CD14-positive monocyte (primary cell): ENCODE results near the gene TACR1. TPM values are rescaled to one million over a fixed set of nuclear protein-coding genes. Genes with fewer than 3 reads are reported as not detected.

Source experiments
- DNase-seq, 3 donors: peaks; one replicate each; pipeline ENCODE4 v3.0.0-alpha.2; 2011 to 2022
- H2AFZ ChIP-seq: 2 replicates; pipeline ENCODE4 v1.6.0; 2012; ENCODE audit warnings: mild to moderate bottlenecking, low read depth, low read length, inconsistent platforms; ENCODE audit not compliant: insufficient read depth, poor library complexity, severe bottlenecking
- H3K27ac ChIP-seq, 2 donors: 1 replicate in 1 of 2; 2 replicates in 1 of 2; pipeline ENCODE4 v1.5.1; 2012 to 2013; ENCODE audit warnings: low read length in 2 of 2, control low read depth in 1 of 2, inconsistent platforms in 1 of 2, low read depth in 1 of 2, mild to moderate bottlenecking in 1 of 2
- H3K27me3 ChIP-seq, 2 donors: one replicate each; pipeline versions ENCODE4 v1.6.0 to v1.6.1; 2011 to 2013; ENCODE audit warnings: low read length in 2 of 2; ENCODE audit not compliant: control insufficient read depth in 2 of 2, insufficient read depth in 2 of 2
- H3K36me3 ChIP-seq, 2 donors: replicated peaks in 1 of 2; 1 replicate in 1 of 2; 2 replicates in 1 of 2; pipeline versions ENCODE4 v1.5.1 to v1.6.1; 2012 to 2013; ENCODE audit warnings: low read length in 2 of 2, control low read depth in 1 of 2, inconsistent platforms in 1 of 2, mild to moderate bottlenecking in 1 of 2; ENCODE audit not compliant: insufficient read depth in 2 of 2, control insufficient read depth in 1 of 2
- H3K4me1 ChIP-seq, 2 donors: 1 replicate in 1 of 2; 2 replicates in 1 of 2; pipeline versions ENCODE4 v1.5.1 to v1.6.1; 2012 to 2013; ENCODE audit warnings: low read length in 2 of 2, control low read depth in 1 of 2, inconsistent platforms in 1 of 2, mild to moderate bottlenecking in 1 of 2, moderate library complexity in 1 of 2; ENCODE audit not compliant: insufficient read depth in 2 of 2, control insufficient read depth in 1 of 2
- H3K4me2 ChIP-seq: replicated peaks from 2 replicates; pipeline ENCODE3; 2012; ENCODE audit warnings: low read length, moderate library complexity, mild to moderate bottlenecking; ENCODE audit not compliant: poor library complexity, severe bottlenecking; ENCODE audit errors: extremely low read depth
- H3K4me3 ChIP-seq, 3 experiments: fragments of 200-600 bp in 1 of 3; sonication (generic) in 1 of 3; replicated peaks in 1 of 3; 1 replicate in 2 of 3; 2 replicates in 1 of 3; pipeline ENCODE4 v1.5.1; 2011 to 2013; ENCODE audit warnings: low read length in 3 of 3, mild to moderate bottlenecking in 3 of 3, control low read depth in 2 of 3, low read depth in 2 of 3, inconsistent platforms in 1 of 3, moderate library complexity in 1 of 3
- H3K79me2 ChIP-seq: 2 replicates; pipeline ENCODE4 v1.6.0; 2012; ENCODE audit warnings: mild to moderate bottlenecking, control low read depth, inconsistent platforms, low read length, moderate library complexity; ENCODE audit not compliant: insufficient read depth
- H3K9ac ChIP-seq: 2 replicates; pipeline ENCODE4 v1.6.0; 2017; ENCODE audit warnings: low read length, mild to moderate bottlenecking; ENCODE audit not compliant: insufficient read depth, poor library complexity, severe bottlenecking
- H3K9me3 ChIP-seq, 2 donors: replicated peaks in 1 of 2; 1 replicate in 1 of 2; 2 replicates in 1 of 2; pipeline versions ENCODE4 v1.5.1 to v1.6.1; 2012 to 2013; ENCODE audit warnings: low read length in 2 of 2, control low read depth in 1 of 2; ENCODE audit not compliant: control insufficient read depth in 1 of 2, insufficient read depth in 1 of 2
- H4K20me1 ChIP-seq: 2 replicates; pipeline ENCODE4 v1.6.0; 2012; ENCODE audit warnings: mild to moderate bottlenecking, low read length, control low read depth, moderate library complexity; ENCODE audit not compliant: insufficient read depth
- H3K27ac Mint-ChIP-seq, 7 donors: one replicate each; pipeline ENCODE4 v1.8.0; 2020; ENCODE audit warnings: mild to moderate bottlenecking in 7 of 7, mixed read lengths in 7 of 7, moderate library complexity in 6 of 7, inconsistent platforms in 2 of 7
- H3K27me3 Mint-ChIP-seq, 3 donors: one replicate each; pipeline ENCODE4 v1.8.0; 2021 to 2022; ENCODE audit warnings: low read depth in 3 of 3, mild to moderate bottlenecking in 3 of 3, mixed read lengths in 3 of 3, moderate library complexity in 3 of 3, inconsistent platforms in 1 of 3
- H3K36me3 Mint-ChIP-seq, 2 donors: one replicate each; pipeline ENCODE4 v1.8.0; 2020; ENCODE audit warnings: mixed read lengths in 2 of 2, inconsistent platforms in 1 of 2, mild to moderate bottlenecking in 1 of 2
- H3K4me1 Mint-ChIP-seq: one replicate; pipeline ENCODE4 v1.8.0; 2020; ENCODE audit warnings: mild to moderate bottlenecking, mixed read lengths
- H3K4me3 Mint-ChIP-seq, 2 donors: one replicate each; pipeline ENCODE4 v1.8.0; 2020; ENCODE audit warnings: mild to moderate bottlenecking in 2 of 2, mixed read lengths in 2 of 2, moderate library complexity in 1 of 2
- H3K9me3 Mint-ChIP-seq, 7 donors: one replicate each; pipeline ENCODE4 v1.8.0; 2020 to 2022; ENCODE audit warnings: mixed read lengths in 7 of 7, mild to moderate bottlenecking in 6 of 7, moderate library complexity in 6 of 7, inconsistent platforms in 2 of 7
- WGBS: methylation state at CpG from one replicate; pipeline ENCODE4 v1.1.5; 2013; ENCODE audit warnings: missing lambda C conversion rate; ENCODE audit not compliant: insufficient coverage; 5-methylcytosine and 5-hydroxymethylcytosine counted together
- intact Hi-C, 2 donors: fragments of 100-400 bp; cut with micrococcal nuclease; formaldehyde crosslinking; loops; one replicate each; pipeline versions ENCODE4 v1.15.0 to v1.15.1; 2023
- polyA plus RNA-seq, 3 donors: library from polyadenylated mRNA; depleted of rRNA in 1 of 3; unstranded in 2 of 3; stranded (reverse) in 1 of 3; fragments of 300-500 nt in 2 of 3; fragments of >200 nt in 1 of 3; fragmentation: Illumina TruSeq in 2 of 3; gene quantifications; 1 replicate in 2 of 3; 2 replicates in 1 of 3; pipeline ENCODE4 v1.2.3, GENCODE V29; 2012 to 2021
- TF ChIP-seq, protein P1 (sequence below): fragments of 200-600 bp; IDR thresholded peaks from one replicate; pipeline ENCODE4 v1.8.0; 2022; ENCODE audit warnings: antibody characterized with exemption, mild to moderate bottlenecking

Gene TACR1
- polyA plus RNA-seq, 3 donors = not detected

DNA sequence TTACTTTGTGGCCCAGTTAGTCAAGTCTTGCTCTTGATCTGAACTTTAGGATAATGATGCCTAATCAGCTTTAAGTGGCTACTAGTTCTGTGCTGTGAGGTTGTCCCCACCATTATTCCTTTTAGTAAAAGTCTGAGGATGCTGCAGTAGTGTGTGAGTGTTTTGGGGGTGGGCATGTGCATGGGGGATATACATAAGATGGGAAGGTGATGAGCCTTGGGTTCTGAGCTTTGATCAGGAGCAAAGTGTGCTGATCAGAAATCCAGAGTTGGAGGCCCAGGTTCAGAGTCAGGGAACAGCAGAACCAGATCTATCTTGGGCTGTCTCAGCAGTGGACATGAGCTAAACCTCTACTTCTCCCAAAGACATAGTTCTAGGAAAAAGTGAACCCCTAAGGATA, 174.1 kb downstream of the TACR1 start:
- TF ChIP-seq, protein P1, sequence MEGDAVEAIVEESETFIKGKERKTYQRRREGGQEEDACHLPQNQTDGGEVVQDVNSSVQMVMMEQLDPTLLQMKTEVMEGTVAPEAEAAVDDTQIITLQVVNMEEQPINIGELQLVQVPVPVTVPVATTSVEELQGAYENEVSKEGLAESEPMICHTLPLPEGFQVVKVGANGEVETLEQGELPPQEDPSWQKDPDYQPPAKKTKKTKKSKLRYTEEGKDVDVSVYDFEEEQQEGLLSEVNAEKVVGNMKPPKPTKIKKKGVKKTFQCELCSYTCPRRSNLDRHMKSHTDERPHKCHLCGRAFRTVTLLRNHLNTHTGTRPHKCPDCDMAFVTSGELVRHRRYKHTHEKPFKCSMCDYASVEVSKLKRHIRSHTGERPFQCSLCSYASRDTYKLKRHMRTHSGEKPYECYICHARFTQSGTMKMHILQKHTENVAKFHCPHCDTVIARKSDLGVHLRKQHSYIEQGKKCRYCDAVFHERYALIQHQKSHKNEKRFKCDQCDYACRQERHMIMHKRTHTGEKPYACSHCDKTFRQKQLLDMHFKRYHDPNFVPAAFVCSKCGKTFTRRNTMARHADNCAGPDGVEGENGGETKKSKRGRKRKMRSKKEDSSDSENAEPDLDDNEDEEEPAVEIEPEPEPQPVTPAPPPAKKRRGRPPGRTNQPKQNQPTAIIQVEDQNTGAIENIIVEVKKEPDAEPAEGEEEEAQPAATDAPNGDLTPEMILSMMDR = no peak
- Histone ChIP-seq H3K9me3 (no peaks in the 10 kb centered on the region), H3K9ac (no peak overlapping the region), H3K4me2 (no peak overlapping the region), H3K4me3 (no peak overlapping the region), H3K4me1 (no peaks in the 10 kb centered on the region), H2AFZ (no peak overlapping the region), H4K20me1 (no peaks in the 10 kb centered on the region), H3K79me2 (no peaks in the 10 kb centered on the region), H3K27ac (no peak overlapping the region), H3K27me3 (no peaks in the 10 kb centered on the region), H3K36me3 (no peaks in the 10 kb centered on the region)
- H3K4me1 Mint-ChIP-seq = peaks cover 8% of the 10 kb centered on the region
- no peaks in the 10 kb centered on the region for H3K9me3 Mint-ChIP-seq
- H3K4me3 Mint-ChIP-seq = no peak overlapping the region
- H3K27ac Mint-ChIP-seq = no peak overlapping the region
- intact Hi-C loops = no loop called here
- H3K36me3 Mint-ChIP-seq = no peaks in the 10 kb centered on the region
- H3K27me3 Mint-ChIP-seq = peaks cover 2 to 4% (median 4%) of the 10 kb centered on the region in 3 donors
- no peak for DNase-seq

DNA sequence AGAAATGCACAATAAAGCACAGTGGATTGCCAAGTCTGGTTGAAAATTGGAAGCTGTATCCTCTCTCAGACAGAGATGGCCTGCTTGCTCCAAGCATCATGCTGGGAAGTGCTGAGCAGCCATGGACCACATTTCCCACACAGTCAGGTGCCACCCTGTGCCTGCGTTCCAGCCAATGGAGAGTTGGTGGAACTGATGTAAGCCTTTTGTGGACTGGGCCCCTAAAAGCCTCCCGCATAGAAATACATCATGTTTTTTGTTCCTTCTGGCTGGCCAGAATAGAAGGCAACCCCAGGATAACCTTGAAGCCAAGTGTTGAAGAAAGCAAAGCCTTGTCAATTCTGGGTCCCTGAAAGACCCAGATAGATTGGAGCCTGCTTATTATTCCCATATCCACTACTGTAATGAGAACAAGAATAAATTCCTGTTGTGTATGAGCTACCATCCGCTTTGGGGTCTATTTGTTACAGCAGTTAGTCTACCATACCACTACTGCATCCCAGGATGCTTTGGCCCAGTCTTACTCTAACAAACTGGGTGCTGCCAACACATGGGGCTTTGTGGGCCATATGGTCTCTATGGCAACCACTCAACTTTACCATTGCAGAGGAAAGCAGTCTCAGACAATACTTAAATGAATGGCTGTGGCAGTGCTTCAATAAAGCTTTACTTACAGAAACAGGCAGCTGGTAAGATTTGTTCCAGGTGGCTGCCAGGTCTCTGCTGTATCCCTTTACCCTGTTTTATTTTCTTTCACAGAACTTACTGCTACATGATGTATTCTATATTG, 175.5 kb downstream of the TACR1 start:
- Histone ChIP-seq H3K9ac (no peak overlapping the region), H3K4me1 (peaks cover under 1 to 3% of the 10 kb centered on the region in 2 donors), H3K27ac (no peak overlapping the region), H3K9me3 (no peaks in the 10 kb centered on the region), H3K4me3 (no peak overlapping the region), H2AFZ (no peak overlapping the region), H4K20me1 (no peaks in the 10 kb centered on the region), H3K4me2 (no peak overlapping the region), H3K27me3 (no peaks in the 10 kb centered on the region), H3K79me2 (no peaks in the 10 kb centered on the region), H3K36me3 (no peaks in the 10 kb centered on the region)
- WGBS = 100% methylated on average over 3 of the region's 3 CpGs
- TF ChIP-seq, protein P1 = no peak
- intact Hi-C loops = no loop called here
- Mint-ChIP-seq H3K27me3 (peaks cover 2 to 7% (median 4%) of the 10 kb centered on the region in 3 donors), H3K27ac (no peak overlapping the region), H3K4me3 (no peak overlapping the region), H3K4me1 (peaks cover 8% of the 10 kb centered on the region), H3K36me3 (no peaks in the 10 kb centered on the region), H3K9me3 (no peaks in the 10 kb centered on the region)
- DNase-seq = no peak
